Neural cell (in vitro differentiated cells): ENCODE measurements around the gene PRDX4. TPM values are rescaled to one million over a fixed set of nuclear protein-coding genes. Genes with fewer than 3 reads are reported as not detected.

Experiments used
- H2AFZ ChIP-seq: fragments of 200-600, 300-800 bp; sonication (generic), shearing (Covaris generic); 2 replicates; pipeline ENCODE4 v1.6.0; 2014; ENCODE audit warnings: low read depth, mild to moderate bottlenecking, antibody characterized with exemption, low read length, moderate library complexity
- H3F3A ChIP-seq: fragments of 200-600 bp; shearing (Covaris generic); 2 replicates; pipeline ENCODE4 v1.6.1; 2016; ENCODE audit warnings: mild to moderate bottlenecking, moderate library complexity, mixed read lengths, antibody characterized with exemption, low read length; ENCODE audit not compliant: insufficient read depth, poor library complexity, severe bottlenecking
- H3K27ac ChIP-seq: fragments of 200-600, 300-800 bp; sonication (generic), shearing (Covaris generic); 2 replicates; pipeline ENCODE4 v1.5.1; 2014; ENCODE audit warnings: mild to moderate bottlenecking, low read length, moderate library complexity
- H3K27me3 ChIP-seq: fragments of 300-800, 200-600 bp; sonication (generic), shearing (Covaris generic); 2 replicates; pipeline ENCODE4 v1.6.0; 2014; ENCODE audit warnings: mild to moderate bottlenecking, low read depth, low read length, moderate library complexity; ENCODE audit not compliant: insufficient read depth
- H3K36me3 ChIP-seq: fragments of 300-800, 200-600 bp; sonication (generic), shearing (Covaris generic); 2 replicates; pipeline ENCODE4 v1.5.1; 2014; ENCODE audit warnings: mild to moderate bottlenecking, antibody characterized with exemption, low read length, moderate library complexity; ENCODE audit not compliant: insufficient read depth
- H3K4me2 ChIP-seq: fragments of 300-800, 200-600 bp; sonication (generic), shearing (Covaris generic); 2 replicates; pipeline ENCODE4 v1.6.0; 2014; ENCODE audit warnings: mild to moderate bottlenecking, low read length
- H3K4me3 ChIP-seq: fragments of 300-800, 200-600 bp; sonication (generic), shearing (Covaris generic); 2 replicates; pipeline ENCODE4 v1.5.1; 2014; ENCODE audit warnings: mild to moderate bottlenecking, low read length, moderate library complexity
- H3K79me2 ChIP-seq: fragments of 200-600 bp; shearing (Covaris generic); replicated peaks from 2 replicates; pipeline ENCODE4 v1.6.0; 2014; ENCODE audit warnings: mild to moderate bottlenecking, low read length, moderate library complexity; ENCODE audit not compliant: insufficient read depth
- H3K9ac ChIP-seq: fragments of 300-800, 200-600 bp; sonication (generic), shearing (Covaris generic); 2 replicates; pipeline ENCODE4 v1.6.1; 2016; ENCODE audit warnings: mild to moderate bottlenecking, low read length, mixed read lengths
- H3K9me2 ChIP-seq: fragments of 200-600 bp; shearing (Covaris generic); 2 replicates; pipeline ENCODE4 v1.6.1; 2016; ENCODE audit warnings: mild to moderate bottlenecking, low read length, mixed read lengths; ENCODE audit not compliant: insufficient read depth
- H3K9me3 ChIP-seq: fragments of 200-600, 300-800 bp; sonication (generic), shearing (Covaris generic); 2 replicates; pipeline ENCODE4 v1.6.1; 2016; ENCODE audit warnings: mild to moderate bottlenecking, mixed run types, low read length, moderate library complexity, mixed read lengths
- H4K20me1 ChIP-seq: fragments of 200-600 bp; shearing (Covaris generic); 2 replicates; pipeline ENCODE4 v1.6.1; 2016; ENCODE audit warnings: mild to moderate bottlenecking, mixed run types; ENCODE audit not compliant: insufficient read depth
- CTCF ChIP-seq: fragments of 450-650 bp; IDR thresholded peaks from 2 replicates; pipeline ENCODE4 v1.5.1; 2014; ENCODE audit warnings: antibody characterized with exemption, mild to moderate bottlenecking, moderate library complexity; ENCODE audit not compliant: poor library complexity, severe bottlenecking
- EP300 ChIP-seq: fragments of 450-650 bp; conservative IDR thresholded peaks from 2 replicates; pipeline ENCODE4 v1.6.1; 2014; ENCODE audit warnings: antibody characterized with exemption, mild to moderate bottlenecking, moderate library complexity; ENCODE audit not compliant: poor library complexity, severe bottlenecking
- EZH2 ChIP-seq: fragments of 200-600, 300-800 bp; shearing (Covaris generic), sonication (generic); IDR thresholded peaks from 2 replicates; pipeline ENCODE4 v1.6.1; 2014; ENCODE audit warnings: antibody characterized with exemption, low read length, borderline replicate concordance, mild to moderate bottlenecking; ENCODE audit not compliant: insufficient read depth, poor library complexity, severe bottlenecking
- MXI1 ChIP-seq: fragments of 450-650 bp; conservative IDR thresholded peaks from 2 replicates; pipeline ENCODE4 v1.6.1; 2014; ENCODE audit warnings: antibody characterized with exemption, mild to moderate bottlenecking; ENCODE audit not compliant: poor library complexity, severe bottlenecking
- POLR2AphosphoS5 ChIP-seq: IDR thresholded peaks from 2 replicates; pipeline ENCODE4 v1.6.1; 2012
- RAD21 ChIP-seq: fragments of 450-650 bp; conservative IDR thresholded peaks from 2 replicates; pipeline ENCODE4 v1.6.1; 2014; ENCODE audit warnings: antibody characterized with exemption, mild to moderate bottlenecking, moderate library complexity
- SMC3 ChIP-seq: fragments of 450-650 bp; conservative IDR thresholded peaks from 2 replicates; pipeline ENCODE4 v1.6.1; 2014; ENCODE audit warnings: antibody characterized with exemption, mild to moderate bottlenecking, moderate library complexity; ENCODE audit not compliant: poor library complexity
- TAF1 ChIP-seq: IDR thresholded peaks from 2 replicates; pipeline ENCODE4 v1.6.1; 2012; ENCODE audit warnings: low read depth
- polyA plus RNA-seq: library from polyadenylated mRNA; depleted of rRNA; stranded (reverse); fragments of >200 nt; gene quantifications from 2 replicates; pipeline ENCODE4 v1.2.3, GENCODE V29; 2014
- TF ChIP-seq, protein P1 (sequence below): IDR thresholded peaks from 2 replicates; pipeline ENCODE4 v1.6.1; 2012; ENCODE audit warnings: borderline replicate concordance

PRDX4 gene
- polyA plus RNA-seq, 1 donor from 2014 or later, result 83.2 TPM

- H3K36me3 ChIP-seq, result no peaks in the 10 kb centered on the region
- H4K20me1 ChIP-seq, result no peaks in the 10 kb centered on the region
- H3K27me3 ChIP-seq, result no peaks in the 10 kb centered on the region
- H3F3A ChIP-seq, result no peaks in the 10 kb centered on the region
- no peaks in the 10 kb centered on the region for H3K9me2 ChIP-seq
- H2AFZ ChIP-seq, result no peak overlapping the region
- H3K27ac ChIP-seq, result no peak overlapping the region
- H3K4me2 ChIP-seq, result no peak overlapping the region
- H3K4me3 ChIP-seq, result no peak overlapping the region
- H3K9me3 ChIP-seq, result no peaks in the 10 kb centered on the region
- no peak for TF ChIP-seq EZH2
- no peak for TF ChIP-seq POLR2AphosphoS5
- TF ChIP-seq RAD21, result no peak
- no peak for TF ChIP-seq SMC3
- H3K9ac ChIP-seq, result no peak overlapping the region
- H3K79me2 ChIP-seq, result no peaks in the 10 kb centered on the region
Measured at GRCh38 chrX:23623797-23624196, 43.5 kb upstream of the PRDX4 start.

DNA sequence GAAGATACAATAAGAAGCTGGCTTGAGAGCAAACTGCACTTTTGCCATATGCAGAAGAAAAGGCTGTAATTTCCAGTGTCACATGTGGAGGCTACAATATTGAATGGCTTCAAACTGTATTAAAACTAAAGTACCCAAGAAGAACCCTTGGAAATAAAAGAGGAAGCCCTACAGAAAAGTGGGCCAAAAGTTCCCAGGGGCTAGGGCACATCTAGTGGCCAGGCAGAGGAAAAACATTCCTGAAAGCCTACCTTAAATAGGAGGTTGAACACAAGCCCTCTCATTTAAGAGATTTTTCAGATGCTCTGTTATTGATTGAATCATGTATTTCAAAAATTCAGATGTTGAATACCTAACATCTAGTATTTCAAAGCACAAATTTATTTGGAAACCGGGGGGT is 40.6 kb upstream of the PRDX4 start:
- Histone ChIP-seq H2AFZ (no peak overlapping the region), H3K9ac (no peak overlapping the region)

DNA sequence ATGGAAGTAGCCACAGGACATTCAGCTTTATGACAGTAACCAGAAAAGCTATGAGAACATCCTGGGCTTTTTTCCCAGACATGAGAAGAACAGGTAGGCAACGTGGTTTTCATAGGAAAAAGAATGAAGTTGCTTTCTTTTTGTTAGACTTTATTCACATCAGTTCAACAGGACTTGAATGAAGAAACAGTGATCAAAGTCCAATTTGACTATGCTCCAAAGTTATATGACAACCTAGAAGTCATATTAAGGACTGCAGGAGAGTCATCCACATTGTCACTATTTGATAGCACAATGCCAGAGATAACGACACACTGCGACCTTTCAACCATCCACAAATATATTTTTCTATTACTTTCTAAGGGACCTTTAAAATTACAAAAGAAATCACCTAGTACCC is 39.2 kb upstream of the PRDX4 start:
- no peak overlapping the region for H3K4me2 ChIP-seq
- H3K4me3 ChIP-seq, result no peak overlapping the region
- no peaks in the 10 kb centered on the region for H3K27me3 ChIP-seq

More for the DNA sequence above, 40.6 kb upstream of the PRDX4 start:
- Histone ChIP-seq H3K9me2 (no peaks in the 10 kb centered on the region), H3K36me3 (no peaks in the 10 kb centered on the region), H3K79me2 (no peaks in the 10 kb centered on the region), H4K20me1 (no peaks in the 10 kb centered on the region), H3K9me3 (no peaks in the 10 kb centered on the region), H3K4me2 (no peak overlapping the region), H3K27ac (no peak overlapping the region), H3F3A (no peaks in the 10 kb centered on the region), H3K4me3 (no peak overlapping the region), H3K27me3 (no peaks in the 10 kb centered on the region)
- TF ChIP-seq MXI1, result no peak
- no peak for TF ChIP-seq CTCF
- no peak for TF ChIP-seq POLR2AphosphoS5
- TF ChIP-seq TAF1, result no peak

DNA sequence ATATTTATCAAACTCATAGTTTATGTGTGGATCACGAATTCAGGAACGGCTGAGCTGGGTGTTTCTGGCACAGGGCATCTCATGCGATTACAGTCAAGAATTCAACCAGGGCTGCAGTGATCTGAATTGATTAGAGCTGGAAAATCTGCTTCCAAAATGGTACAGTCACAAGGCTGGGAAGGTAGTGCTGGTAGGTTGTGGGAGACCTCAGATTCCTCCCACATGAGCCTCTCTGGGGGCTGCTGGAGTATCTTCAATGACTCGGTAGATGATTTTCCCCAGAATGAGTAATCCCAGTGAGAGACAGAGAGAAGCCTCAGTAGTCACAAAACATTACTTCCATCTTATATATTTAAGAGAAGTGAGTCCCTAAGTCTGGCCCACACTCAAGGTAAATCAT is 36.2 kb upstream of the PRDX4 start:
- H3K4me3 ChIP-seq, result no peak overlapping the region
- no peaks in the 10 kb centered on the region for H3K9me3 ChIP-seq

More for the DNA sequence above, 39.2 kb upstream of the PRDX4 start:
- Histone ChIP-seq H3K9ac (no peak overlapping the region), H3K9me2 (no peaks in the 10 kb centered on the region), H3K27ac (no peak overlapping the region), H3K79me2 (no peaks in the 10 kb centered on the region), H4K20me1 (no peaks in the 10 kb centered on the region), H2AFZ (no peak overlapping the region), H3K9me3 (no peaks in the 10 kb centered on the region), H3F3A (no peaks in the 10 kb centered on the region), H3K36me3 (no peaks in the 10 kb centered on the region)
- no peak for TF ChIP-seq SMC3
- no peak for TF ChIP-seq RAD21
- TF ChIP-seq EP300, result no peak

More for the DNA sequence above, 36.2 kb upstream of the PRDX4 start:
- Histone ChIP-seq H3K27ac (no peak overlapping the region), H3K27me3 (no peaks in the 10 kb centered on the region), H4K20me1 (no peaks in the 10 kb centered on the region), H3K4me2 (no peak overlapping the region), H3F3A (no peaks in the 10 kb centered on the region), H2AFZ (no peak overlapping the region), H3K9me2 (no peaks in the 10 kb centered on the region), H3K36me3 (no peaks in the 10 kb centered on the region), H3K79me2 (no peaks in the 10 kb centered on the region), H3K9ac (no peak overlapping the region)
- TF ChIP-seq RAD21 (no peak), TAF1 (no peak), MXI1 (no peak), EZH2 (no peak), EP300 (no peak), CTCF (no peak), SMC3 (no peak), POLR2AphosphoS5 (no peak)
- TF ChIP-seq, protein P1, sequence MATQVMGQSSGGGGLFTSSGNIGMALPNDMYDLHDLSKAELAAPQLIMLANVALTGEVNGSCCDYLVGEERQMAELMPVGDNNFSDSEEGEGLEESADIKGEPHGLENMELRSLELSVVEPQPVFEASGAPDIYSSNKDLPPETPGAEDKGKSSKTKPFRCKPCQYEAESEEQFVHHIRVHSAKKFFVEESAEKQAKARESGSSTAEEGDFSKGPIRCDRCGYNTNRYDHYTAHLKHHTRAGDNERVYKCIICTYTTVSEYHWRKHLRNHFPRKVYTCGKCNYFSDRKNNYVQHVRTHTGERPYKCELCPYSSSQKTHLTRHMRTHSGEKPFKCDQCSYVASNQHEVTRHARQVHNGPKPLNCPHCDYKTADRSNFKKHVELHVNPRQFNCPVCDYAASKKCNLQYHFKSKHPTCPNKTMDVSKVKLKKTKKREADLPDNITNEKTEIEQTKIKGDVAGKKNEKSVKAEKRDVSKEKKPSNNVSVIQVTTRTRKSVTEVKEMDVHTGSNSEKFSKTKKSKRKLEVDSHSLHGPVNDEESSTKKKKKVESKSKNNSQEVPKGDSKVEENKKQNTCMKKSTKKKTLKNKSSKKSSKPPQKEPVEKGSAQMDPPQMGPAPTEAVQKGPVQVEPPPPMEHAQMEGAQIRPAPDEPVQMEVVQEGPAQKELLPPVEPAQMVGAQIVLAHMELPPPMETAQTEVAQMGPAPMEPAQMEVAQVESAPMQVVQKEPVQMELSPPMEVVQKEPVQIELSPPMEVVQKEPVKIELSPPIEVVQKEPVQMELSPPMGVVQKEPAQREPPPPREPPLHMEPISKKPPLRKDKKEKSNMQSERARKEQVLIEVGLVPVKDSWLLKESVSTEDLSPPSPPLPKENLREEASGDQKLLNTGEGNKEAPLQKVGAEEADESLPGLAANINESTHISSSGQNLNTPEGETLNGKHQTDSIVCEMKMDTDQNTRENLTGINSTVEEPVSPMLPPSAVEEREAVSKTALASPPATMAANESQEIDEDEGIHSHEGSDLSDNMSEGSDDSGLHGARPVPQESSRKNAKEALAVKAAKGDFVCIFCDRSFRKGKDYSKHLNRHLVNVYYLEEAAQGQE, result no peak
